Measurements from ENCODE around the gene DACT1. TPM values are rescaled to one million over a fixed set of nuclear protein-coding genes. Genes with fewer than 3 reads are reported as not detected.

Gene DACT1
- total and polyA plus RNA-seq, 2 donors, result 4.0 to 9.3 TPM

- H3K4me1 ChIP-seq (ENCODE audit: control insufficient read depth in 2 of 2, insufficient read depth in 2 of 2, low read length in 2 of 2), result no peaks in the 10 kb centered on the region
- H3K4me3 ChIP-seq (ENCODE audit: low read length in 2 of 2), result no peak overlapping the region
- H3K27ac ChIP-seq (ENCODE audit: low read depth in 1 of 2, low read length in 1 of 2), result no peak overlapping the region
- no peaks in the 10 kb centered on the region for H3K27me3 ChIP-seq (ENCODE audit: control insufficient read depth in 2 of 2, insufficient read depth in 1 of 2, low read length in 1 of 2)
- no peaks in the 10 kb centered on the region for H3K36me3 ChIP-seq (ENCODE audit: control insufficient read depth in 2 of 2, insufficient read depth in 2 of 2, low read length in 1 of 2)
- peaks cover 0 to 8% of the 10 kb centered on the region in 2 donors for H3K9me3 ChIP-seq (ENCODE audit: control insufficient read depth in 2 of 2, insufficient read depth in 1 of 2, low read length in 1 of 2)
- 94% methylated on average over 27 of the region's 27 CpGs for WGBS
- DNase-seq (ENCODE audit: low read depth in 6 of 9, low spot score in 9 of 9), result no peak
These were observed 49.6 kb downstream of the DACT1 start for GRCh38 chr14:58687232-58687795.

GRCh38 chr14:58690801-58691516 is 53.2 kb downstream of the DACT1 start:
- Histone ChIP-seq H3K27me3 (ENCODE audit: control insufficient read depth in 2 of 2, insufficient read depth in 1 of 2, low read length in 1 of 2) (no peaks in the 10 kb centered on the region), H3K4me1 (ENCODE audit: control insufficient read depth in 2 of 2, insufficient read depth in 2 of 2, low read length in 2 of 2) (no peaks in the 10 kb centered on the region), H3K9me3 (ENCODE audit: control insufficient read depth in 2 of 2, insufficient read depth in 1 of 2, low read length in 1 of 2) (peaks cover 0 to 8% of the 10 kb centered on the region in 2 donors), H3K4me3 (ENCODE audit: low read length in 2 of 2) (no peak overlapping the region), H3K27ac (ENCODE audit: low read depth in 1 of 2, low read length in 1 of 2) (no peak overlapping the region), H3K36me3 (ENCODE audit: control insufficient read depth in 2 of 2, insufficient read depth in 2 of 2, low read length in 1 of 2) (no peaks in the 10 kb centered on the region)
- no peak for DNase-seq (ENCODE audit: low read depth in 6 of 9, low spot score in 9 of 9)
- 94% methylated on average over 14 of the region's 14 CpGs for WGBS

GRCh38 chr14:58693048-58693447 is 55.3 kb downstream of the DACT1 start:
- H3K27me3 ChIP-seq (ENCODE audit: control insufficient read depth in 2 of 2, insufficient read depth in 1 of 2, low read length in 1 of 2), result no peaks in the 10 kb centered on the region
- no peaks in the 10 kb centered on the region for H3K36me3 ChIP-seq (ENCODE audit: control insufficient read depth in 2 of 2, insufficient read depth in 2 of 2, low read length in 1 of 2)
- no peaks in the 10 kb centered on the region for H3K9me3 ChIP-seq (ENCODE audit: control insufficient read depth in 2 of 2, insufficient read depth in 1 of 2, low read length in 1 of 2)
- no peaks in the 10 kb centered on the region for H3K4me1 ChIP-seq (ENCODE audit: control insufficient read depth in 2 of 2, insufficient read depth in 2 of 2, low read length in 2 of 2)
- no peak for DNase-seq (ENCODE audit: low read depth in 6 of 9, low spot score in 9 of 9)
- no peak overlapping the region for H3K27ac ChIP-seq (ENCODE audit: low read depth in 1 of 2, low read length in 1 of 2)
- no peak overlapping the region for H3K4me3 ChIP-seq (ENCODE audit: low read length in 2 of 2)
- WGBS, result 88% methylated on average over 4 of the region's 4 CpGs

GRCh38 chr14:58695514-58695913 is 57.8 kb downstream of the DACT1 start:
- WGBS, result 98% methylated on average over 1 of the region's 1 CpG
- DNase-seq (ENCODE audit: low read depth in 6 of 9, low spot score in 9 of 9), result no peak

GRCh38 chr14:58697266-58697929 is 59.6 kb downstream of the DACT1 start:
- WGBS, result 95% methylated on average over 2 of the region's 2 CpGs

More at GRCh38 chr14:58695514-58695913, 57.8 kb downstream of the DACT1 start:
- Histone ChIP-seq H3K4me3 (ENCODE audit: low read length in 2 of 2) (no peak overlapping the region), H3K4me1 (ENCODE audit: control insufficient read depth in 2 of 2, insufficient read depth in 2 of 2, low read length in 2 of 2) (no peaks in the 10 kb centered on the region), H3K27me3 (ENCODE audit: control insufficient read depth in 2 of 2, insufficient read depth in 1 of 2, low read length in 1 of 2) (no peaks in the 10 kb centered on the region), H3K27ac (ENCODE audit: low read depth in 1 of 2, low read length in 1 of 2) (no peak overlapping the region), H3K36me3 (ENCODE audit: control insufficient read depth in 2 of 2, insufficient read depth in 2 of 2, low read length in 1 of 2) (no peaks in the 10 kb centered on the region), H3K9me3 (ENCODE audit: control insufficient read depth in 2 of 2, insufficient read depth in 1 of 2, low read length in 1 of 2) (no peaks in the 10 kb centered on the region)

More at GRCh38 chr14:58697266-58697929, 59.6 kb downstream of the DACT1 start:
- Histone ChIP-seq H3K9me3 (ENCODE audit: control insufficient read depth in 2 of 2, insufficient read depth in 1 of 2, low read length in 1 of 2) (no peaks in the 10 kb centered on the region), H3K27ac (ENCODE audit: low read depth in 1 of 2, low read length in 1 of 2) (no peak overlapping the region), H3K36me3 (ENCODE audit: control insufficient read depth in 2 of 2, insufficient read depth in 2 of 2, low read length in 1 of 2) (no peaks in the 10 kb centered on the region), H3K4me3 (ENCODE audit: low read length in 2 of 2) (no peak overlapping the region), H3K27me3 (ENCODE audit: control insufficient read depth in 2 of 2, insufficient read depth in 1 of 2, low read length in 1 of 2) (no peaks in the 10 kb centered on the region), H3K4me1 (ENCODE audit: control insufficient read depth in 2 of 2, insufficient read depth in 2 of 2, low read length in 2 of 2) (no peaks in the 10 kb centered on the region)
- no peak for DNase-seq (ENCODE audit: low read depth in 6 of 9, low spot score in 9 of 9)

Other genes starting within 250 kb of the DACT1 start
- gene TOMM20L, start 242.0 kb upstream of the DACT1 start, total RNA-seq, result not detected
- gene TOMM20L, start 242.0 kb upstream of the DACT1 start, polyA plus RNA-seq, result not detected
- gene TIMM9, start 210.4 kb upstream of the DACT1 start, total RNA-seq, result 37.0 TPM
- gene TIMM9, start 210.4 kb upstream of the DACT1 start, polyA plus RNA-seq, result 86.0 TPM
- 24.9 TPM for gene KIAA0586, start 210.2 kb upstream of the DACT1 start, total RNA-seq
- gene KIAA0586, start 210.2 kb upstream of the DACT1 start, polyA plus RNA-seq, result 11.0 TPM

Measured in thymus (tissue), 11 donors.